AG10803 (cell line): ENCODE data around the gene TIMM21.

ENCODE experiments used
- DNase-seq: peaks from one replicate; pipeline ENCODE4 v3.0.0; 2010; ENCODE audit warnings: low read depth
- H3K4me3 ChIP-seq: 2 replicates; pipeline ENCODE4 v1.5.1; 2011; ENCODE audit warnings: mild to moderate bottlenecking, low read length, control low read depth
- CTCF ChIP-seq: conservative IDR thresholded peaks from 2 replicates; pipeline ENCODE4 v1.5.1; 2011; ENCODE audit warnings: mild to moderate bottlenecking, low read length, control low read depth, inconsistent platforms

TIMM21 gene

GRCh38 chr18:74184875-74185274, 36.6 kb downstream of the TIMM21 start:
- no peak for DNase-seq
- TF ChIP-seq CTCF, result no peak
- H3K4me3 ChIP-seq, result no peak overlapping the region

- DNase-seq, result no peak
- TF ChIP-seq CTCF, result no peak
- H3K4me3 ChIP-seq, result no peak overlapping the region
Observed at GRCh38 chr18:74185860-74186259, 37.5 kb downstream of the TIMM21 start.

- no peak overlapping the region for H3K4me3 ChIP-seq
- no peak for TF ChIP-seq CTCF
Observed at GRCh38 chr18:74186661-74187060, 38.3 kb downstream of the TIMM21 start.

GRCh38 chr18:74190086-74190485, 41.8 kb downstream of the TIMM21 start:
- peak; percentile 46 for DNase-seq
- H3K4me3 ChIP-seq, result no peak overlapping the region
- TF ChIP-seq CTCF, result no peak

More at GRCh38 chr18:74186661-74187060, 38.3 kb downstream of the TIMM21 start:
- no peak for DNase-seq

- H3K4me3 ChIP-seq, result no peak overlapping the region
- DNase-seq, result no peak
- no peak for TF ChIP-seq CTCF
Observed at GRCh38 chr18:74191577-74191976, 43.3 kb downstream of the TIMM21 start.

GRCh38 chr18:74194691-74195090, 46.4 kb downstream of the TIMM21 start:
- H3K4me3 ChIP-seq, result no peak overlapping the region
- peak; percentile 12 for DNase-seq
- no peak for TF ChIP-seq CTCF

GRCh38 chr18:74196220-74197119, 48.1 kb downstream of the TIMM21 start:
- peak; percentile 46 for DNase-seq
- H3K4me3 ChIP-seq, result no peak overlapping the region
- peak; percentile 86 for TF ChIP-seq CTCF
